ENCODE results near the gene DNM3. TPM values are rescaled to one million over a fixed set of nuclear protein-coding genes. Genes with fewer than 3 reads are reported as not detected.
"Not testable (repeated sequence)": the region's sequence is repeated elsewhere in the genome, so short reads cannot be mapped to it uniquely, and the experiment has no call there.

DNM3 gene
- total RNA-seq, 1 donor from 2014 or later = 2.7 TPM

DNA sequence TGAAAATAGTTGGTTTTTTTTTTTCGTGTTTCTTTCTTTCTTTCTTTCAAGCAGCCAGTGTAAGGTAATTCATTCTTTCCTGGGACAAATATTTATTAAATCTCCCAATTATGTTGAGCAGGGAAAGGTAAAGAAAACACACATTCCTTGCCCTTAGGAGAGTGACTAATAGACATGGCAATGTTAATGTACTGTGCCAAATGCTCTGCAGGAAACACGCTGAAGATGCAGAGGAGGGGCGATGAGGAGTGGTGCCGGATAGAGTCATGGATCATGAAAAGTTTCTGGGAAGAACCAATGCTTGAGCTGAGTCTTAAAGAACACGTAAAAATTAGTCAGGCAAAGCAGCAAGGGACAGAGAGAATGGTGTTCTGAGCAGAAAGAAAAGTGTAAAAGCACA, 199.2 kb downstream of the DNM3 start:
- peak; percentile 70 for DNase-seq (ENCODE audit: low read depth)
- no peaks in the 10 kb centered on the region for H3K27me3 ChIP-seq (ENCODE audit: control insufficient read depth, insufficient read depth, low read length)

DNA sequence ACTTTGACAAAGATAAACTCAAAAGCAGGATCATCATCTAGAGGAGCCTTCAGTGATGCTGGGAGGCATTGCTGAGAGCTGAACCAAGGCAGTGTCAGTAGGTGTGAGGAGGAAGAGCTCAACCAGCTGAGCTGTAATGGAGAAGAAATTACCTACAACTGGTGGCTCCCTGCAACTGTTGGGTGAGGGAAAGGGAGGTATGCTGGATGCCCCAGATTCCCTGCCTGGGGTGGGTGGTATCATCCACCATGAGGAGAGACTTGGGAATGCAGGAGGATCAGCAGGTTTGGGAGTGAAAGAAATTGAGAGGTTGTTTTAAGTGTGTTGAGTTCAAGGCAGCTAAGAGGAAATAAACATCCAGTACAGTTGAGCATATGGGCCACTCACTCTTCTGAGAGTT, 199.8 kb downstream of the DNM3 start:
- TF ChIP-seq, protein P1, sequence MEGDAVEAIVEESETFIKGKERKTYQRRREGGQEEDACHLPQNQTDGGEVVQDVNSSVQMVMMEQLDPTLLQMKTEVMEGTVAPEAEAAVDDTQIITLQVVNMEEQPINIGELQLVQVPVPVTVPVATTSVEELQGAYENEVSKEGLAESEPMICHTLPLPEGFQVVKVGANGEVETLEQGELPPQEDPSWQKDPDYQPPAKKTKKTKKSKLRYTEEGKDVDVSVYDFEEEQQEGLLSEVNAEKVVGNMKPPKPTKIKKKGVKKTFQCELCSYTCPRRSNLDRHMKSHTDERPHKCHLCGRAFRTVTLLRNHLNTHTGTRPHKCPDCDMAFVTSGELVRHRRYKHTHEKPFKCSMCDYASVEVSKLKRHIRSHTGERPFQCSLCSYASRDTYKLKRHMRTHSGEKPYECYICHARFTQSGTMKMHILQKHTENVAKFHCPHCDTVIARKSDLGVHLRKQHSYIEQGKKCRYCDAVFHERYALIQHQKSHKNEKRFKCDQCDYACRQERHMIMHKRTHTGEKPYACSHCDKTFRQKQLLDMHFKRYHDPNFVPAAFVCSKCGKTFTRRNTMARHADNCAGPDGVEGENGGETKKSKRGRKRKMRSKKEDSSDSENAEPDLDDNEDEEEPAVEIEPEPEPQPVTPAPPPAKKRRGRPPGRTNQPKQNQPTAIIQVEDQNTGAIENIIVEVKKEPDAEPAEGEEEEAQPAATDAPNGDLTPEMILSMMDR (IDR thresholded peaks at IDR 0.05; ENCODE audit: insufficient read depth, low read length, poor library complexity, severe bottlenecking) = no peak
- Histone ChIP-seq H3K4me3 (ENCODE audit: low read depth, low read length) (no peak overlapping the region), H3K27me3 (ENCODE audit: control insufficient read depth, insufficient read depth, low read length) (no peaks in the 10 kb centered on the region), H3K36me3 (ENCODE audit: control insufficient read depth, insufficient read depth, low read length) (no peaks in the 10 kb centered on the region)
- DNase-seq (ENCODE audit: low read depth) = no peak

More for the DNA sequence above, 199.2 kb downstream of the DNM3 start:
- no peak overlapping the region for H3K4me3 ChIP-seq (ENCODE audit: low read depth, low read length)
- TF ChIP-seq, protein P1 (IDR thresholded peaks at IDR 0.05; ENCODE audit: insufficient read depth, low read length, poor library complexity, severe bottlenecking) = no peak
- no peaks in the 10 kb centered on the region for H3K36me3 ChIP-seq (ENCODE audit: control insufficient read depth, insufficient read depth, low read length)

DNA sequence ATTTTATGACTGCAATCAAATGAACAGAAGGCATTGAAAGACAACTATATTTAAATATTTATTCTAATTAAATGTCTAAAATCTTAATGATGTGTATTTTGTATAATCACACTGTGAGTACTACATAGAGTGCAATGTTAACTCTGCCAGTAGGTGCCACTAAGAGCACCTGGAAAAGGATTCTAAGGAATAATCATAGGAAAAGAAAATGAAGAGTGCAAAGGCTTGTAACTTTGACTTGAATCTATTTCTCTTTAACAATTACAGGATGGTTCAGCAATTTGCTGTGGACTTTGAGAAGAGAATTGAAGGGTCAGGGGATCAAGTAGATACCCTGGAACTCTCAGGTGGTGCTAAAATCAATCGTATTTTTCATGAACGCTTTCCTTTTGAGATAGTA, 200.4 kb downstream of the DNM3 start:
- DNase-seq (ENCODE audit: low read depth) = no peak
- TF ChIP-seq, protein P1 (IDR thresholded peaks at IDR 0.05; ENCODE audit: insufficient read depth, low read length, poor library complexity, severe bottlenecking) = peak; percentile 47
- H3K27me3 ChIP-seq (ENCODE audit: control insufficient read depth, insufficient read depth, low read length) = no peaks in the 10 kb centered on the region

DNA sequence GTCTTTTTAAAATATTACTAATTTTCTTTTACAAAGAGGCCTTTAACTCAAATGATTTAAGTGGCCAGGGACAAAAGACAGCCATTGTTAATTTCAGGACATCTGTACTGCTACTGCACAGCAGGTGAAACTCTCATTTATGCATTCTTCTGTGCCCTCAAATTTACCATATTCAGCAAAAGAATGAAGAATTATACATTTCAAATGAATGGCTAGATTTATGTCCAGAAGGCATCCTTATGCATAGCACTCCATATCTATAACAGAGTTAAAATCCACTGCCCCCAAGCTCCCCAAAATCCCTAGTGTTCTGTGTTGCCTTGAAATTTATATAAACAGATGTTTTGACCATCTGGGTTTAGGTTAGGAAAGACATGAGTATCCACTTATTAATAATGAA, 202.6 kb downstream of the DNM3 start:
- TF ChIP-seq, protein P1 (IDR thresholded peaks at IDR 0.05; ENCODE audit: insufficient read depth, low read length, poor library complexity, severe bottlenecking) = no peak
- H3K36me3 ChIP-seq (ENCODE audit: control insufficient read depth, insufficient read depth, low read length) = no peaks in the 10 kb centered on the region
- DNase-seq (ENCODE audit: low read depth) = no peak

More for the DNA sequence above, 200.4 kb downstream of the DNM3 start:
- H3K4me3 ChIP-seq (ENCODE audit: low read depth, low read length) = no peak overlapping the region
- H3K36me3 ChIP-seq (ENCODE audit: control insufficient read depth, insufficient read depth, low read length) = no peaks in the 10 kb centered on the region

DNA sequence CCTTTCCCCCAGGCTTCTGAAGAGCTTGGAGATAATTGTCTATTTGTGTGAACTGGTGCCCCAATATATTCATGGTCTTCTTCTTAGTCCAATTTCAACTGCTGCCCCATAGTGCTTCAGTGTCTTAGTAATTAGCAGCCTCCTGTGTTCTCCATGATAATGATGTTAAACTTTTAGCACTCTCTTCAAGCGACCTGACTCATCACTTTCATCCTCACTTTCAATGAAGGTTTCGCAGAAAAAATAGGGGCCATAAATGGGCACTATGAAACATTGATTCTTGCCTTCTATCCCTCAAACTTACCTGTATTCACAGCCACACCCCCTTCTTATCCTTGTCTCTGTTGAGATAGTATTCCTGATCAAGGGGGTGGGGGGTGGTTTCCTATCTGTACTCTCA, 210.6 kb downstream of the DNM3 start:
- Histone ChIP-seq H3K36me3 (ENCODE audit: control insufficient read depth, insufficient read depth, low read length) (no peaks in the 10 kb centered on the region), H3K27me3 (ENCODE audit: control insufficient read depth, insufficient read depth, low read length) (no peaks in the 10 kb centered on the region), H3K4me3 (ENCODE audit: low read depth, low read length) (no peak overlapping the region)
- TF ChIP-seq, protein P1 (IDR thresholded peaks at IDR 0.05; ENCODE audit: insufficient read depth, low read length, poor library complexity, severe bottlenecking) = no peak
- DNase-seq (ENCODE audit: low read depth) = no peak

More for the DNA sequence above, 202.6 kb downstream of the DNM3 start:
- Histone ChIP-seq H3K27me3 (ENCODE audit: control insufficient read depth, insufficient read depth, low read length) (no peaks in the 10 kb centered on the region), H3K4me3 (ENCODE audit: low read depth, low read length) (no peak overlapping the region)

DNA sequence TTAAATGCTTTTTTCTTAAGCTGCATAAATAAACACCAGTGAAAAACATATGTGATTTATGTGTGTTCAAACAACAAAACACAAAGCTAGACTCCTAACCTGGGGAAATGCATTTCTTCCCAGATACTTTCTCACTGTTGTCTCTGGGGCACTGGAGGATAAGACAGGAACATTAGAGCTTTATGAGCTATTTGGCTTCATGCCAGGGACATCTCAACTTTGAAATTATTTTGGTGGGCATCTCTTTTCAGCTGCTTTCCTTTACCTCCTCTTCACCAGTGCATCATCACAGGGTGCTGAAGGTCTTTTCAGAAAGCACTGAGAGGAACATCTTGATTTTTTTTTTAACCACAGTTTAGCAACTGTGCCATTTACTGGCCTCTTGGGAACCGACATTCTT, 212.9 kb downstream of the DNM3 start:
- Histone ChIP-seq H3K36me3 (ENCODE audit: control insufficient read depth, insufficient read depth, low read length) (no peaks in the 10 kb centered on the region), H3K4me3 (ENCODE audit: low read depth, low read length) (no peak overlapping the region), H3K27me3 (ENCODE audit: control insufficient read depth, insufficient read depth, low read length) (no peaks in the 10 kb centered on the region)
- no peak for DNase-seq (ENCODE audit: low read depth)
- TF ChIP-seq, protein P1 (IDR thresholded peaks at IDR 0.05; ENCODE audit: insufficient read depth, low read length, poor library complexity, severe bottlenecking) = no peak

DNA sequence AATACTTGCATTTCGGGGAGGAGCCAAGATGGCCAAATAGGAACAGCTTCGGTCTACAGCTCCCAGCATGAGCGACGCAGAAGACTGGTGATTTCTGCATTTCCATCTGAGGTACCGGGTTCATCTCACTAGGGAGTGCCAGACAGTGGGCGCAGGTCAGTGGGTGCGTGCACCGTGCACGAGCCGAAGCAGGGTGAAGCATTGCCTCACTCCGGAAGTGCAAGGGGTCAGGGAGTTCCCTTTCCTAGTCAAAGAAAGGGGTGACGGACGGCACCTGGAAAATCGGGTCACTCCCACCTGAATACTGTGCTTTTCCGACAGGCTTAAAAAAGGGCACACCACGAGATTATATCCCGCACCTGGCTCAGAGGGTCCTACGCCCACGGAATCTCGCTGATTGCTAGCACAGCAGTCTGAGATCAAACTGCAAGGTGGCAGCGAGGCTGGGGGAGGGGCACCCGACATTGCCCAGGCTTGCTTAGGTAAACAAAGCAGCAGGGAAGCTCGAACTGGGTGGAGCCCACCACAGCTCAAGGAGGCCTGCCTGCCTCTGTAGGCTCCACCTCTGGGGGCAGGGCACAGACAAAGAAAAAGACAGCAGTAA, 214.6 kb downstream of the DNM3 start:
- H3K36me3 ChIP-seq (ENCODE audit: control insufficient read depth, insufficient read depth, low read length); DNase-seq (ENCODE audit: low read depth); H3K27me3 ChIP-seq (ENCODE audit: control insufficient read depth, insufficient read depth, low read length); H3K4me3 ChIP-seq (ENCODE audit: low read depth, low read length): not testable (repeated sequence)
